ENCODE measurements around the gene ENPP3.

DNA sequence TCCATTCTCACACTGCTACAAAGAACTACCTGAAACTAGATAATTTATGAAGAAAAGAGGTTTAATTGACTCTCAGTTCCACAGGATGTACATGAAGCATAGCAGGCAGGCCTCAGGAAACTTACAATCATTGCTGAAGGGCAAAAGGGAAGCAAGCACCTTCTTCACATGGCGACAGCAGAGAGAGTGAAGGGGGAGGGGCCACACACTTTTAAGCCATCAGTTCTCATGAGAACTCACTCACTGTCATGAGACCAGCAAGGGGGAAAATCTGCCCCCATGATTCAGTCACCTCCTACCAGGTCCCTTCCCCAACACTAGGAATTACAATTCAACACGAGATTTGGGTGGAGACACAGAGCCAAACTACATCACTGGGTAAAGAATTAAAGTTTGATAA, 158.3 kb downstream of the ENPP3 start:
- TF ChIP-seq, protein P1, sequence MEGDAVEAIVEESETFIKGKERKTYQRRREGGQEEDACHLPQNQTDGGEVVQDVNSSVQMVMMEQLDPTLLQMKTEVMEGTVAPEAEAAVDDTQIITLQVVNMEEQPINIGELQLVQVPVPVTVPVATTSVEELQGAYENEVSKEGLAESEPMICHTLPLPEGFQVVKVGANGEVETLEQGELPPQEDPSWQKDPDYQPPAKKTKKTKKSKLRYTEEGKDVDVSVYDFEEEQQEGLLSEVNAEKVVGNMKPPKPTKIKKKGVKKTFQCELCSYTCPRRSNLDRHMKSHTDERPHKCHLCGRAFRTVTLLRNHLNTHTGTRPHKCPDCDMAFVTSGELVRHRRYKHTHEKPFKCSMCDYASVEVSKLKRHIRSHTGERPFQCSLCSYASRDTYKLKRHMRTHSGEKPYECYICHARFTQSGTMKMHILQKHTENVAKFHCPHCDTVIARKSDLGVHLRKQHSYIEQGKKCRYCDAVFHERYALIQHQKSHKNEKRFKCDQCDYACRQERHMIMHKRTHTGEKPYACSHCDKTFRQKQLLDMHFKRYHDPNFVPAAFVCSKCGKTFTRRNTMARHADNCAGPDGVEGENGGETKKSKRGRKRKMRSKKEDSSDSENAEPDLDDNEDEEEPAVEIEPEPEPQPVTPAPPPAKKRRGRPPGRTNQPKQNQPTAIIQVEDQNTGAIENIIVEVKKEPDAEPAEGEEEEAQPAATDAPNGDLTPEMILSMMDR (IDR thresholded peaks at IDR 0.05; ENCODE audit: borderline replicate concordance, extremely low read depth, low read length, poor library complexity, severe bottlenecking) = no peak
- no peak for TF ChIP-seq EZH2 (IDR thresholded peaks at IDR 0.05; ENCODE audit: borderline replicate concordance, low read depth, low read length, severe bottlenecking)

Data from DND-41 (cell line).